HTERT RPE-1 (cell line): ENCODE measurements around the gene BBS9.
"Not testable (repeated sequence)": the region's sequence is repeated elsewhere in the genome, so short reads cannot be mapped to it uniquely, and the experiment has no call there.

Source experiments
- in situ Hi-C: fragments of 300-500 bp; cut with MboI; formaldehyde crosslinking; loops from 4 replicates; pipeline ENCODE4 v1.14.3; 2020; ENCODE audit warnings: low sequenced_read_pairs

Gene BBS9

GRCh38 chr7:33423646-33424020, 294.3 kb downstream of the BBS9 start:
- in situ Hi-C loops = no loop called here

- in situ Hi-C loops = no loop called here
Observed at GRCh38 chr7:33425395-33425794, 296.0 kb downstream of the BBS9 start.

GRCh38 chr7:33425929-33426678, 296.7 kb downstream of the BBS9 start:
- in situ Hi-C loops = no loop called here

GRCh38 chr7:33428415-33428814, 299.1 kb downstream of the BBS9 start:
- in situ Hi-C loops = no loop called here

- in situ Hi-C loops = no loop called here
Observed at GRCh38 chr7:33431543-33431942, 302.2 kb downstream of the BBS9 start.

- in situ Hi-C loops = no loop called here
Observed at GRCh38 chr7:33432821-33433220, 303.5 kb downstream of the BBS9 start.

GRCh38 chr7:33433357-33433756, 304.0 kb downstream of the BBS9 start:
- in situ Hi-C loops = no loop called here

GRCh38 chr7:33444511-33444910, 315.1 kb downstream of the BBS9 start:
- in situ Hi-C loops = no loop called here

- in situ Hi-C loops = no loop called here
Observed at GRCh38 chr7:33446551-33446950, 317.2 kb downstream of the BBS9 start.

GRCh38 chr7:33448035-33448434, 318.7 kb downstream of the BBS9 start:
- in situ Hi-C loops = no loop called here

- in situ Hi-C loops = no loop called here
Observed at GRCh38 chr7:33449847-33450246, 320.5 kb downstream of the BBS9 start.

- in situ Hi-C loops = no loop called here
Observed at GRCh38 chr7:33452805-33453502, 323.6 kb downstream of the BBS9 start.

- in situ Hi-C loops = no loop called here
Observed at GRCh38 chr7:33457039-33457438, 327.7 kb downstream of the BBS9 start.

- in situ Hi-C loops = no loop called here
Observed at GRCh38 chr7:33458581-33458980, 329.2 kb downstream of the BBS9 start.

GRCh38 chr7:33459340-33459751, 330.0 kb downstream of the BBS9 start:
- in situ Hi-C loops = no loop called here

GRCh38 chr7:33463131-33463530, 333.8 kb downstream of the BBS9 start:
- in situ Hi-C loops = no loop called here

GRCh38 chr7:33466203-33466602, 336.8 kb downstream of the BBS9 start:
- in situ Hi-C loops = no loop called here

GRCh38 chr7:33471636-33472242, 342.4 kb downstream of the BBS9 start:
- in situ Hi-C loops = no loop called here

GRCh38 chr7:33472348-33473025, 343.1 kb downstream of the BBS9 start:
- in situ Hi-C loops = no loop called here

- in situ Hi-C loops = no loop called here
Observed at GRCh38 chr7:33477719-33478480, 348.5 kb downstream of the BBS9 start.

GRCh38 chr7:33484476-33484875, 355.1 kb downstream of the BBS9 start:
- in situ Hi-C loops = not testable (repeated sequence)
